ENCODE data around the gene TNP1. TPM values are rescaled to one million over a fixed set of nuclear protein-coding genes. Genes with fewer than 3 reads are reported as not detected.

TNP1 gene
- total RNA-seq: not detected

- DNase-seq (ENCODE audit: low spot score): no peak
These were observed at the start of gene TNP1 for GRCh38 chr2:216859944-216860343. Gene TNP1, minus strand, starts transcription at chr2:216860064. Its CDS starts 30 bp downstream, at chr2:216860034.

GRCh38 chr2:216908300-216908699 is 48.4 kb upstream of the TNP1 start:
- DNase-seq (ENCODE audit: low spot score): no peak

GRCh38 chr2:216905649-216906329 is 45.9 kb upstream of the TNP1 start:
- DNase-seq (ENCODE audit: low spot score): no peak

GRCh38 chr2:216904974-216905373 is 45.1 kb upstream of the TNP1 start:
- no peak for DNase-seq (ENCODE audit: low spot score)

- no peak for DNase-seq (ENCODE audit: low spot score)
These were observed 44.7 kb upstream of the TNP1 start for GRCh38 chr2:216904554-216904953.

GRCh38 chr2:216903470-216903869 is 43.6 kb upstream of the TNP1 start:
- DNase-seq (ENCODE audit: low spot score): no peak

- DNase-seq (ENCODE audit: low spot score): no peak
These were observed 41.4 kb upstream of the TNP1 start for GRCh38 chr2:216901273-216901672.

GRCh38 chr2:216900406-216900805 is 40.5 kb upstream of the TNP1 start:
- DNase-seq (ENCODE audit: low spot score): no peak

GRCh38 chr2:216897561-216898203 is 37.8 kb upstream of the TNP1 start:
- no peak for DNase-seq (ENCODE audit: low spot score)

- DNase-seq (ENCODE audit: low spot score): no peak
These were observed 30.3 kb upstream of the TNP1 start for GRCh38 chr2:216890138-216890537.

- no peak for DNase-seq (ENCODE audit: low spot score)
These were observed 29.2 kb upstream of the TNP1 start for GRCh38 chr2:216888887-216889622.

GRCh38 chr2:216888081-216888480 is 28.2 kb upstream of the TNP1 start:
- DNase-seq (ENCODE audit: low spot score): no peak

GRCh38 chr2:216887138-216887537 is 27.3 kb upstream of the TNP1 start:
- DNase-seq (ENCODE audit: low spot score): no peak

- no peak for DNase-seq (ENCODE audit: low spot score)
These were observed 25.3 kb upstream of the TNP1 start for GRCh38 chr2:216885117-216885553.

- DNase-seq (ENCODE audit: low spot score): no peak
These were observed 24.5 kb upstream of the TNP1 start for GRCh38 chr2:216884347-216884746.

GRCh38 chr2:216882876-216883275 is 23.0 kb upstream of the TNP1 start:
- DNase-seq (ENCODE audit: low spot score): no peak

GRCh38 chr2:216881411-216881810 is 21.5 kb upstream of the TNP1 start:
- no peak for DNase-seq (ENCODE audit: low spot score)

- no peak for DNase-seq (ENCODE audit: low spot score)
These were observed 20.8 kb upstream of the TNP1 start for GRCh38 chr2:216880509-216881184.

- DNase-seq (ENCODE audit: low spot score): no peak
These were observed 20.1 kb upstream of the TNP1 start for GRCh38 chr2:216879727-216880508.

- DNase-seq (ENCODE audit: low spot score): no peak
These were observed 18.2 kb upstream of the TNP1 start for GRCh38 chr2:216878072-216878471.

- no peak for DNase-seq (ENCODE audit: low spot score)
These were observed 17.2 kb upstream of the TNP1 start for GRCh38 chr2:216877085-216877484.
